ENCODE measurements around the gene TMEM11. TPM values are rescaled to one million over a fixed set of nuclear protein-coding genes. Genes with fewer than 3 reads are reported as not detected.

TMEM11 gene
- total RNA-seq, 1 experiment from 2014 or later: 32.5 TPM

- no peak for TF ChIP-seq CTCF (conservative IDR thresholded peaks at IDR 0.05)
- H3K36me3 Mint-ChIP-seq (ENCODE audit: insufficient read depth in 1 of 3, low read depth in 3 of 3): no peaks in the 10 kb centered on the region
- no peak overlapping the region for H3K23ac ChIP-seq (ENCODE audit: insufficient read length, low read depth, low read length)
- no peak overlapping the region for H3K9ac ChIP-seq (ENCODE audit: extremely low read depth, insufficient read length, low read length)
- H4K8ac ChIP-seq (replicated peaks; ENCODE audit: insufficient read length, low read depth, low read length): no peak overlapping the region
- peaks cover 15 to 41% of the 10 kb centered on the region in 2 experiments for H3K4me1 Mint-ChIP-seq
- H3K27ac Mint-ChIP-seq: peak overlapping the region in 1 of 3 experiments; percentile 23; a peak in 1 of 7 replicates
- H3K9me3 Mint-ChIP-seq: no peaks in the 10 kb centered on the region
- H2BK5ac ChIP-seq (ENCODE audit: insufficient read length, low read length): no peak overlapping the region
- H2BK15ac ChIP-seq (ENCODE audit: low read depth, low read length): no peak overlapping the region
- no peak overlapping the region for H3K14ac ChIP-seq (ENCODE audit: insufficient read depth, low read length)
- H3K4me3 Mint-ChIP-seq: no peak overlapping the region
- DNase-seq: no peak
- WGBS (ENCODE audit: extremely low coverage, insufficient read length, low lambda C conversion rate): no CpG with 5 or more reads among the region's 11 CpGs
- no peak overlapping the region for H4K5ac ChIP-seq (ENCODE audit: insufficient read length, low read depth, low read length)
- no peak overlapping the region for H2BK20ac ChIP-seq (ENCODE audit: low read depth, low read length, poor library complexity, severe bottlenecking)
- no peaks in the 10 kb centered on the region for H3K79me1 ChIP-seq (ENCODE audit: insufficient read depth, low read depth, low read length, poor library complexity, severe bottlenecking)
- H4K20me1 ChIP-seq (ENCODE audit: control insufficient read depth, insufficient read depth, insufficient read length): no peaks in the 10 kb centered on the region
- H2BK120ac ChIP-seq (ENCODE audit: low read depth, low read length, poor library complexity, severe bottlenecking): no peak overlapping the region
- H2AK5ac ChIP-seq (ENCODE audit: insufficient read length, low read length): no peak overlapping the region
- no peak overlapping the region for H3T11ph ChIP-seq (ENCODE audit: low read length)
- H3K27ac ChIP-seq (ENCODE audit: insufficient read length, low read depth, low read length): no peak overlapping the region
- peaks cover 3% of the 10 kb centered on the region; the same call in 1 of the 2 replicates for H3K27me3 Mint-ChIP-seq (ENCODE audit: low read depth)
- H3K56ac ChIP-seq (ENCODE audit: insufficient read length, low read depth, low read length): no peak overlapping the region
- no peaks in the 10 kb centered on the region for H3K79me2 ChIP-seq (ENCODE audit: insufficient read depth, low read length)
- no peaks in the 10 kb centered on the region; the same call in 1 of the 2 replicates for H3K4me1 ChIP-seq (ENCODE audit: insufficient read depth, low read length)
- no peak overlapping the region for H2AFZ ChIP-seq (ENCODE audit: low read length)
- H3K9me3 ChIP-seq (ENCODE audit: control insufficient read depth, low read depth, low read length): no peaks in the 10 kb centered on the region
- H4K91ac ChIP-seq (ENCODE audit: insufficient read length, low read depth, low read length): no peak overlapping the region
- no peak overlapping the region for H3K18ac ChIP-seq (ENCODE audit: insufficient read length, low read depth, low read length)
- H3K4ac ChIP-seq (ENCODE audit: low read depth, low read length): no peak overlapping the region
- no peak overlapping the region for H3K4me2 ChIP-seq (ENCODE audit: insufficient read depth, insufficient read length, low read length)
- no peaks in the 10 kb centered on the region; the same call in 1 of the 2 replicates for H3K27me3 ChIP-seq (ENCODE audit: insufficient read depth, low read length)
- no peaks in the 10 kb centered on the region for H3K23me2 ChIP-seq (ENCODE audit: insufficient read length, low read depth, low read length, poor library complexity, severe bottlenecking)
- no peak overlapping the region for H2BK12ac ChIP-seq (ENCODE audit: insufficient read length, low read depth, low read length)
These were observed 28.2 kb upstream of the TMEM11 start for GRCh38 chr17:21242026-21242697.
